ENCODE measurements around the gene STIP1. TPM values are rescaled to one million over a fixed set of nuclear protein-coding genes. Genes with fewer than 3 reads are reported as not detected.

The STIP1 gene
- total and polyA plus RNA-seq, 9 of the 15 experiments (the other 6 are each of a cell fraction or from before 2014, with no cell fraction given): 58.1 to 465 (median 346) TPM

DNA sequence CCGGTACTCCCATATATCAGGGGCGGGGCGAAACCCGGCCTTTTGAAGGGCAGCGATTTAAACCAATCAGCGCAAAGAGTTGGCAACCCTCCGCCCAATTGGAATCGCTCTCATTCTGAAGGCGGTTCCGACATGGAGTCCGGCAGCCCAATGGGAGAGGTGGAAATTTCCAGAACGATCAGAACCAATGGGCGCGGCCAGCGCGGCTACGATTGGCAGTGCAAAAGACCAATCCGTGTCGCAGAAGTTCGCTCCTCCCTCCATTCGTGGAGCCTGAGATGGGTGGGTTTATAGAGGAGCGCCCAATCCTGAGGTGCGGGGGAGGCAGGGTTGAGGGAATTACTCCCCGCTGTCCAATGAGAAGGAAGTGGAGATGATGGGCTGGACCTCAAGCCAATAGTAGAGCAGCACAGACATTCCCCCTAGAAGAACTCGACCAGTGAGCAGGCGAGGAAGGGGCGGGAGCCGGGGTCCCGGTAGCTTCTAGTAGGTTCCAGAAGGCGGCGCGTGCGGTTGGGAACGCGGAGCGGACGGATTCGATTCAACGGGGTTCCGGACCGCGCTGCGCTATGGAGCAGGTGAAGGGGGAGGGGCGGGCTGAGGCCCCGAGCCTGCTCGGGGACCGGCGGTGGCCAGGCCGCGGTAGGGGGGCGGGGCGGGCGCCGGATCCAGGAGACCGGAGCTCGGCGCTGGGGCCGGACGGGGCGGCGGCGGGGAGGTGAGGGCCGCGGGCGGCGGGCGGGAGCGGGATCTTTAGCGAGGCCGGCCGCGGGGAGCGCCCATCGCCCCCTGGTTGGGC is at the start of gene STIP1 (continued):
- TF ChIP-seq ZNF23 (CRISPR knock-in tag; IDR thresholded peaks at IDR 0.05) (no peak), HOXB6 (CRISPR knock-in tag; IDR thresholded peaks at IDR 0.05; ENCODE audit: borderline replicate concordance) (no peak), RNF2 (IDR thresholded peaks at IDR 0.05) (no peak), SIN3B (IDR thresholded peaks at IDR 0.05; ENCODE audit: low read depth) (no peak), TCF7L2 (IDR thresholded peaks at IDR 0.05; ENCODE audit: low read depth, low read length) (no peak), TAF9B (IDR thresholded peaks at IDR 0.05; ENCODE audit: partially characterized antibody) (peak; percentile 32), NUFIP1 (IDR thresholded peaks at IDR 0.05; ENCODE audit: partially characterized antibody) (no peak), FOXA3 (CRISPR knock-in tag; conservative IDR thresholded peaks at IDR 0.05 in 1 of 2, IDR thresholded peaks at IDR 0.05 in 1 of 2) (no peak), PHTF2 (CRISPR knock-in tag; IDR thresholded peaks at IDR 0.05) (no peak), CHD4 (IDR thresholded peaks at IDR 0.05; ENCODE audit: insufficient read depth, insufficient replicate concordance, low read depth, low read length, poor library complexity, severe bottlenecking) (no peak), SRSF1 (IDR thresholded peaks at IDR 0.05; ENCODE audit: low read depth, low read length) (no peak), RAD21 (CRISPR knock-in tag; conservative IDR thresholded peaks at IDR 0.05 in 1 of 2, IDR thresholded peaks at IDR 0.05 in 1 of 2) (no peak), PML (IDR thresholded peaks at IDR 0.05; ENCODE audit: low read length) (no peak), CAMTA2 (CRISPR knock-in tag; conservative IDR thresholded peaks at IDR 0.05) (no peak), MYBL2 (IDR thresholded peaks at IDR 0.05; ENCODE audit: low read depth) (no peak), MYBL2 (CRISPR knock-in tag; IDR thresholded peaks at IDR 0.05; ENCODE audit: borderline replicate concordance) (no peak)
- TF ChIP-seq, protein P1, sequence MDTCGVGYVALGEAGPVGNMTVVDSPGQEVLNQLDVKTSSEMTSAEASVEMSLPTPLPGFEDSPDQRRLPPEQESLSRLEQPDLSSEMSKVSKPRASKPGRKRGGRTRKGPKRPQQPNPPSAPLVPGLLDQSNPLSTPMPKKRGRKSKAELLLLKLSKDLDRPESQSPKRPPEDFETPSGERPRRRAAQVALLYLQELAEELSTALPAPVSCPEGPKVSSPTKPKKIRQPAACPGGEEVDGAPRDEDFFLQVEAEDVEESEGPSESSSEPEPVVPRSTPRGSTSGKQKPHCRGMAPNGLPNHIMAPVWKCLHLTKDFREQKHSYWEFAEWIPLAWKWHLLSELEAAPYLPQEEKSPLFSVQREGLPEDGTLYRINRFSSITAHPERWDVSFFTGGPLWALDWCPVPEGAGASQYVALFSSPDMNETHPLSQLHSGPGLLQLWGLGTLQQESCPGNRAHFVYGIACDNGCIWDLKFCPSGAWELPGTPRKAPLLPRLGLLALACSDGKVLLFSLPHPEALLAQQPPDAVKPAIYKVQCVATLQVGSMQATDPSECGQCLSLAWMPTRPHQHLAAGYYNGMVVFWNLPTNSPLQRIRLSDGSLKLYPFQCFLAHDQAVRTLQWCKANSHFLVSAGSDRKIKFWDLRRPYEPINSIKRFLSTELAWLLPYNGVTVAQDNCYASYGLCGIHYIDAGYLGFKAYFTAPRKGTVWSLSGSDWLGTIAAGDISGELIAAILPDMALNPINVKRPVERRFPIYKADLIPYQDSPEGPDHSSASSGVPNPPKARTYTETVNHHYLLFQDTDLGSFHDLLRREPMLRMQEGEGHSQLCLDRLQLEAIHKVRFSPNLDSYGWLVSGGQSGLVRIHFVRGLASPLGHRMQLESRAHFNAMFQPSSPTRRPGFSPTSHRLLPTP (IDR thresholded peaks at IDR 0.05; ENCODE audit: borderline replicate concordance, extremely low read depth, insufficient read length): no peak
- TF ChIP-seq, protein P2, sequence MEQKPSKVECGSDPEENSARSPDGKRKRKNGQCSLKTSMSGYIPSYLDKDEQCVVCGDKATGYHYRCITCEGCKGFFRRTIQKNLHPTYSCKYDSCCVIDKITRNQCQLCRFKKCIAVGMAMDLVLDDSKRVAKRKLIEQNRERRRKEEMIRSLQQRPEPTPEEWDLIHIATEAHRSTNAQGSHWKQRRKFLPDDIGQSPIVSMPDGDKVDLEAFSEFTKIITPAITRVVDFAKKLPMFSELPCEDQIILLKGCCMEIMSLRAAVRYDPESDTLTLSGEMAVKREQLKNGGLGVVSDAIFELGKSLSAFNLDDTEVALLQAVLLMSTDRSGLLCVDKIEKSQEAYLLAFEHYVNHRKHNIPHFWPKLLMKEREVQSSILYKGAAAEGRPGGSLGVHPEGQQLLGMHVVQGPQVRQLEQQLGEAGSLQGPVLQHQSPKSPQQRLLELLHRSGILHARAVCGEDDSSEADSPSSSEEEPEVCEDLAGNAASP (IDR thresholded peaks at IDR 0.05): no peak
- TF ChIP-seq, protein P3, sequence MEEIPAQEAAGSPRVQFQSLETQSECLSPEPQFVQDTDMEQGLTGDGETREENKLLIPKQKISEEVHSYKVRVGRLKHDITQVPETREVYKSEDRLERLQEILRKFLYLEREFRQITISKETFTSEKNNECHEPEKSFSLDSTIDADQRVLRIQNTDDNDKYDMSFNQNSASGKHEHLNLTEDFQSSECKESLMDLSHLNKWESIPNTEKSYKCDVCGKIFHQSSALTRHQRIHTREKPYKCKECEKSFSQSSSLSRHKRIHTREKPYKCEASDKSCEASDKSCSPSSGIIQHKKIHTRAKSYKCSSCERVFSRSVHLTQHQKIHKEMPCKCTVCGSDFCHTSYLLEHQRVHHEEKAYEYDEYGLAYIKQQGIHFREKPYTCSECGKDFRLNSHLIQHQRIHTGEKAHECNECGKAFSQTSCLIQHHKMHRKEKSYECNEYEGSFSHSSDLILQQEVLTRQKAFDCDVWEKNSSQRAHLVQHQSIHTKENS (CRISPR knock-in tag; IDR thresholded peaks at IDR 0.05): no peak
- TF ChIP-seq, protein P4, sequence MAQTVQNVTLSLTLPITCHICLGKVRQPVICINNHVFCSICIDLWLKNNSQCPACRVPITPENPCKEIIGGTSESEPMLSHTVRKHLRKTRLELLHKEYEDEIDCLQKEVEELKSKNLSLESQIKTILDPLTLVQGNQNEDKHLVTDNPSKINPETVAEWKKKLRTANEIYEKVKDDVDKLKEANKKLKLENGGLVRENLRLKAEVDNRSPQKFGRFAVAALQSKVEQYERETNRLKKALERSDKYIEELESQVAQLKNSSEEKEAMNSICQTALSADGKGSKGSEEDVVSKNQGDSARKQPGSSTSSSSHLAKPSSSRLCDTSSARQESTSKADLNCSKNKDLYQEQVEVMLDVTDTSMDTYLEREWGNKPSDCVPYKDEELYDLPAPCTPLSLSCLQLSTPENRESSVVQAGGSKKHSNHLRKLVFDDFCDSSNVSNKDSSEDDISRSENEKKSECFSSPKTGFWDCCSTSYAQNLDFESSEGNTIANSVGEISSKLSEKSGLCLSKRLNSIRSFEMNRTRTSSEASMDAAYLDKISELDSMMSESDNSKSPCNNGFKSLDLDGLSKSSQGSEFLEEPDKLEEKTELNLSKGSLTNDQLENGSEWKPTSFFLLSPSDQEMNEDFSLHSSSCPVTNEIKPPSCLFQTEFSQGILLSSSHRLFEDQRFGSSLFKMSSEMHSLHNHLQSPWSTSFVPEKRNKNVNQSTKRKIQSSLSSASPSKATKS (CRISPR knock-in tag; IDR thresholded peaks at IDR 0.05): no peak
